Heart left ventricle (tissue), 13 donors: Measurements from ENCODE around the gene CENPX.

ENCODE experiments used
- POLR2A ChIP-seq, 2 donors: fragments of 450-650 bp; IDR thresholded peaks; one replicate each; pipeline ENCODE4 v1.6.1; 2017; ENCODE audit warnings: antibody characterized with exemption in 2 of 2, mild to moderate bottlenecking in 2 of 2, moderate library complexity in 2 of 2
- TF ChIP-seq, protein P1 (sequence below), 12 donors: fragments of 200-600 bp; sonication (generic) in 4 of 12; IDR thresholded peaks; one replicate each; pipeline versions ENCODE4 v1.5.0 to v1.8.0; 2018 to 2022; ENCODE audit warnings: antibody characterized with exemption in 12 of 12, mild to moderate bottlenecking in 5 of 12
- donor health status: ischemic (EF 13 %, LVEDD 7.1; RV severe dilation, severe dysfunction).
- donor health status: DM: no; HTN: yes; CAD: no.
- donor health status: DM: no; HTN: no; CAD: no.
- donor health status: ischemic (EF 25% LVEDD 6.9; RV normal size, moderate dysfunction).
- donor health status: ischemic (EF 25% LVEDD 5.7; RV mildly dilated, moderate dysfunction).
- donor health status: ischemic (EF 35%, LVEDD 5.7; RV mildly dilated, moderate dysfunction).
- donor health status: nonischemic (EF 11% LVEDD 7.7; RV severe dilation, severe dysfunction).
- donor health status: DM: yes; HTN: yes; CAD: no.
- donor health status: PGD.
- donor health status: ischemic (EF 29% LVEDD 5.4; RV normal size, mild dysfunction).
- donor health status: nonischemic (EF 23%, LVEDD 6.1; RV moderate dilation, normal function).

DNA sequence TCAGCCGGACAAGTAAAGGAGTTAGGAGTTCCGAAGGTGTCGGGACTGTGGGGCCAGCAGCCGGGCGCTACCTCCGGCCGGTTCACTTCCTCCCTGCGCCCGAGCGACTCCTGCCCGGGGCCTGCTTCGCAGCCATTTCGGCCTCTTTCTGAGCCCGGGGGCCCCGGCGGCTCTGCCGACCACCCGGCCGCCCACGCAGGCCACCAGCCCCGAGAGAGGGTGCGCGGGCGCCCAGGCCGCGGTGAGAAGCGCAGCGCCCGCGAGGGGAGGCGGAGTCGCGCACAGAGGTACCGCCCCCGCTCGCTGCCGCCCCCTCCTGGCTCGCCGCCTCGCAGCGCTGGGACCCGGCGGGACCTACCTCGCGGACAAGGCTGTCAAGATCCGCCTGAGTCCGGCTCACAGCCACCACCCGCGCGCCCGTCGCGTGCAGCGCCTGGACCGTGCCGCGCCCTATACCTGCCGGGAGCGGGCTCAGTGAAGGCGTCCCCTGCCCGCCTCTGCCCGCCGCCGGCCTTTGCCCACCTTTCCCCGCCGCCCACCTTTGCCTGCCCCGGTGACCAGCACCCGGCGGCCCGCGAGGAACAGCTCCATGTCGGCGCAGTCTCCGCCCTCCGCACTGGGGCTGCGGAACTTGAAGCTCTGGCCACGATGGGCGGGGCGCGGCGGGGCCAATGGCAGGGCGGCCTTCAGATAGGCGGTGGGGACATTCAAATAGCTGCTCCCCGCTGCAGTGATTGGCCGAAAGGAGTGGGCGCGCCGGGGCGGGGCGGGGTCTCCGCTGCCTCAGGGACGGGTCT, 14.6 kb upstream of the CENPX start, which contains the start of gene DCXR:
- TF ChIP-seq, protein P1, sequence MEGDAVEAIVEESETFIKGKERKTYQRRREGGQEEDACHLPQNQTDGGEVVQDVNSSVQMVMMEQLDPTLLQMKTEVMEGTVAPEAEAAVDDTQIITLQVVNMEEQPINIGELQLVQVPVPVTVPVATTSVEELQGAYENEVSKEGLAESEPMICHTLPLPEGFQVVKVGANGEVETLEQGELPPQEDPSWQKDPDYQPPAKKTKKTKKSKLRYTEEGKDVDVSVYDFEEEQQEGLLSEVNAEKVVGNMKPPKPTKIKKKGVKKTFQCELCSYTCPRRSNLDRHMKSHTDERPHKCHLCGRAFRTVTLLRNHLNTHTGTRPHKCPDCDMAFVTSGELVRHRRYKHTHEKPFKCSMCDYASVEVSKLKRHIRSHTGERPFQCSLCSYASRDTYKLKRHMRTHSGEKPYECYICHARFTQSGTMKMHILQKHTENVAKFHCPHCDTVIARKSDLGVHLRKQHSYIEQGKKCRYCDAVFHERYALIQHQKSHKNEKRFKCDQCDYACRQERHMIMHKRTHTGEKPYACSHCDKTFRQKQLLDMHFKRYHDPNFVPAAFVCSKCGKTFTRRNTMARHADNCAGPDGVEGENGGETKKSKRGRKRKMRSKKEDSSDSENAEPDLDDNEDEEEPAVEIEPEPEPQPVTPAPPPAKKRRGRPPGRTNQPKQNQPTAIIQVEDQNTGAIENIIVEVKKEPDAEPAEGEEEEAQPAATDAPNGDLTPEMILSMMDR (IDR thresholded peaks at IDR 0.05) = peak; percentile 72 to 93 (median 82)
- peak; percentile 75 to 96 for TF ChIP-seq POLR2A (IDR thresholded peaks at IDR 0.05)
